Left hindlimb (tissue), 1 donor: ENCODE measurements around the gene EPHA5.

Source experiments
- DNase-seq: peaks from one replicate; pipeline ENCODE4 v3.0.0-alpha.2; 2018

The EPHA5 gene

DNA sequence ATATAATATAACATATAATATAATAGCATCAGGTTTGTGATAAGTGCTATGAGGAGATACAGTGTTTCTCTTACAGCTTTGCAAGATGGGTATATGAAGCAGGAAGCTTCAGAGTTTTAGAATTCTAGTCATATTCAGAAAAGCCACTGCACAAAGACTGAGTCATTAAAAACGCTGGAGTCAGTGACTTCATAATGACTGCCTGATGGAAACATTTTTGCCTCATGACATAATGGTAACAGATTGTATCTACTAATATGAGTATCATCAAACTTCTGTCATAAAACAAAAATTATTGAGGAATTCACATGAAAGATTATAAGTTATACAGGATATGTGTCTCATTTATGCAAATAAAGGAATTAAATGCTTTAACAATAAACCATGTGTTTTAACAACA, 46.8 kb downstream of the EPHA5 start:
- DNase-seq = no peak

DNA sequence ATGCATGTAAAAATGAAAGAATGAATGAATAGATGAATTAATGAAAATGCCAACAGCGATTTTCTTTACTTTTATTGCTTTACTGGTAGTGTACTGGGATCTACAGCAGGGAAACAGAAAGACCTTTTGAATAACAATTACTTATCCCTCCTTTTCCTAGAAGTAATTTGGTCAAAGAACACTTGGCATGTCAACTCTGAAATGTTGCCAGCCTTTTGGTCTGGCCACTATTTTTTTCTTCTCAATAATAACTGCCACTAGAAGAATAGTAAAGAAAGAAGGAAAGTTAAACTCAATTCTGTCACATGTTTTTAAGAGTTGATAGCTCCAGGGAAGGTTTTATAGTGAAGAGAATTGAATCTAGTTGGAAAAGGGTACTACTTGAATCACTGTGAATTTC, 52.9 kb downstream of the EPHA5 start:
- DNase-seq = no peak

DNA sequence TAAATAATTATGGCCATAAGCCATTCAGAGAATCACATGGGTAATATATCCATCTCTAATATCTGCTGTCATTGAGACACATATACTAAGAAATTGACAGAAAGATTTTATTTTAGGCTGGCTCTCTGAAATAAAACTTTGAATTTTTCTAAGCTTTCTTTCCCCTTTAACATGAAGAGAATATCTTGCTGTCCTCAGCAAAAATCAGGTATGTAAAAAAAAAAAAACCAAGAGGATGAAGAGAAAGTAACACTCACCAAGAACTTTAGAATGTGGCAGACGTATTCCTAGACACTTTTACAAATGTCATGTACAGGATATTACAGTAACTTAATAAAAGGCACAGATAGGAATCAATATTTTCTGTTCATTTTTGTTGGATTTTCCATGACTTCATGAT, 65.8 kb downstream of the EPHA5 start:
- DNase-seq = no peak

DNA sequence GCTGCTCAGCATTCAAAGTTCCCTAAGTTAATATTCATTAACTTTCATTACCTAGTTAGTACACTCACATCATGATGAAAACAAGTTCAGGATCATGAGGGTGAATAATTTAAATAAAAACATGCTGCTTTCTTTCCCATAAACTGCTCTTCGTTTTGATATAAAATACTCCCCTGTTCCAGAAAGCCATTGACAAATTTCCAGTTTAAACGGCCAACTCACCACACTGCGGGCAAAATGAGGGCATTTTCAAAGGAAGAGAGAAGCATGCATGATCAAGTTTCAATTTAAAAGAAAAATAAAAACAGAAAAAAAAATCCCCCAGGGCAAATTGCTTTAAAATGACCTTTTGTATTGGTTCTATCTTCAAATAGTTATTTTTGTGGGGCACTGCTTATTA, 69.6 kb downstream of the EPHA5 start:
- no peak for DNase-seq

DNA sequence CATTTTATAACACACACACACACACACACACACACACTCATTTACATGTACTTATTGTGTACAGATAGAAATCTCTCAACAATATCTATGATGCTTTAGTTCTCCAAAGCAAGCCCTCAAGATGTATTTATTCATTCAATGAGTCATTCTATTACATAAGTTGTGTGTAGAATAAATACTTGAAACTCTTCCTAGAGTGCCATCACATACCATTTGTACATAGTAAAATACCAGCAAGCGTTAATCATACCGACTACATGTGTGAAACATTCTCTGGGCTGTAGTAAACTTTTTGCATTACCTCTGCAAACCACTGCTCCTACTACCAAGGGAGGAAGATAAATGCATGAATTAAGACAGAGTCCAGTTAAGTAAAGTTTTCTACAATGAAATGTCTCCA, 70.9 kb downstream of the EPHA5 start:
- DNase-seq = no peak

DNA sequence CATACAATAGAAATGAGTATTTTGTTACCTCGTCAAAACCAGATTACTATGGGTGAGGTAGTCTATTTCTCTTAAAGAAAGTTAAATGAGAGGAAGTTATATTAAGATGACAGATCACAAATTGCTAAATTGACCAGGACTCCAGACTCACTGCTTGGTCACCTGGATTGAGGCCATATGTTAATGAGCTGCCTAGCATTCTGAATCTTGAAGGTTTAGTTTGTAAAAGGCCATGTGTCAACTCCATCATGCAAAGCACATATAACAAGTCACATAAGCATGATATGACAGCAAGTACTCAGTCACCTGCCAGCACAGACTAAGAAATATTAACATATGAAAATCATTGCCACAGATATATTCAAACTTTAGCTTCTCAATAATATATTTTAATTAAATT, 72.6 kb downstream of the EPHA5 start:
- DNase-seq = no peak

DNA sequence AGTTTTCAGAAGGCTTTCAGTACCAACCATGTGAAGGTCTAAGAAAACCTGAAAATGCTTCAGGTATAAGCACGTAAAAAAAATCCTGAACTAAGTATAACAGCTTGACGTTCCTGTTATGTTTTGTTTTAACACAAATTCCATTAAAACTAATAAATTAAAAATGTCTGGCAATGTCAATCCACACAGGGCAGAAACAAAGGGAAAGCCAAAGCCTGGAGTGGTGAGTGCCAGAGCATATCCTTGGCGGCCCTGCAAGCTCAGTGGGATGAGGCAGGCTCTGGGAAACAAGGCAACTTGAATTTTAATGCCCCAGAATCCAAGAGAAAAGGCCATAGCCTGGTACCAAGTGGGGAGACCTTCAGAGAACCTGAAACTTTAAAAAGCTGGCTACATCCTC, 78.2 kb downstream of the EPHA5 start:
- DNase-seq = no peak

DNA sequence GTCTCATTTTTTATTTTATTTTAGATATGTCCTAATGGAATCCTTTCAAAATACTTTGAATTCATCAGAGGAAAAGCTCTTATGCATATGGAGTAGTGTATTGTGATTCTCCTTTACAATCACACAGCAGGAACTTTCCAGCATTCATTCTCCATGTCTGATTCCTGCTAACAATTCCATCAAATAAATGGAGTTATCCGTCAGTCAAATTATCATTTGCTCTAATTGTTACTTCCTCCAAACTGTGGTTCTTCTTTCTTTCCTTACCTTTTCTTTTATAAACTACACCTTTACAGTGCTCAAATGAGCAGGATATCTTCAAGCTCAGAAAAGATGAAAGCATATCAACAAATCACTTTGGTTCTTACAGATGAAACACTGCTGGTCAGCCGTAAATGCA, 80.4 kb downstream of the EPHA5 start:
- no peak for DNase-seq

DNA sequence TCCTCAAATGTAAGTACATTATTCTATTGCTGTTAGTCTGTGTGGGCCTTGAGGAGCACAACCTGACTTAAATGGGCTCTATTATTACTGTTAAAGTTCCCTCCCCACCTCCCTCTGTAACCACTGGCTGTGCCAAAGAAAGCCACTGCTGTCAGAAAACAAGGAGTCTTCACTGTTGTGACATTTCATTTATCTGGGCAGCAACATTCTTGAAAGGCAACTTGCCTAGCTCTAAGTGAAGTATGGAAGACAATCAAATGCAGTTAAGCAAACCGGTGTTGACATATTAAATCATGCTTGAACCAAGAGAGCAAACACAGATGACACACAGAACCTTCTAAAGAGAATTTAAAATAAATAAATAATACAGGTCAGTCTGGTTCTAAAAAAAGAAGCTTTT, 81.0 kb downstream of the EPHA5 start:
- no peak for DNase-seq

DNA sequence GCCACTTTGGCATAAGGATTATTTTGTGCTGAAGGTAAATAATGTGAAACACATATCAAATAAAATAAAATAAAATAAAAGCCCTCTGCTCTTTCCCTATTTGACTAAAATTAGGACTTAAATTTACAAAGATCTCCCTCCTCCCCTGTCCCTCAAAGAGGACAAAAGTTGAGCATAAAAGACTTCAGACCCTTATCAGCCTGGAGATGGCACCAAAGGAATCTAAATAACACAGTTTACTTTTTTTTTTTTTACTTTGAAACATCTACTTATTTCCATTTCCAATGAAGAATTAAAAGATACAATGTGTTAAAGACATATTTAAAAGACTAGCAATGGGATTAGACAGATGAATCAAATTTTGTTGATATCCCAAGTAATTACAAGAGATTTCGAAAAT, 89.7 kb downstream of the EPHA5 start:
- DNase-seq = no peak

DNA sequence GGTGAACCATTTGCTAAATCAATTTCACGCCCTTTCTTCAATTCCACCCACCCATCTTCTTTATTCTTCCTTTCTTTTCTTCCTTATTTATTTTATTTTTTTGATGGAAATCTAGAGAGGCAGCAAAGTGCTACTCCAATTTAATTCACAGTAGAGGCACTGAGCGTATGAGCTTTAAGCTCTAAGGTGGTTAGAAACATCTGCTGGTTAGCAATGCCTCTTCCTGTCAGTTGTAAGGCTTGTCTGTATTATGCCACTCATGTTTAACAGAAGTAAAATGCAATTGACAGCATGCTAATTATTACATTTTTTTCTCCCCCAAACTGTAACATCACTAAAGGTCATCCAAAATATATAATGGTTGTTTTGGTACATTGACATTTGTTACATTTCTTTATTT, 103.8 kb downstream of the EPHA5 start:
- DNase-seq = no peak

DNA sequence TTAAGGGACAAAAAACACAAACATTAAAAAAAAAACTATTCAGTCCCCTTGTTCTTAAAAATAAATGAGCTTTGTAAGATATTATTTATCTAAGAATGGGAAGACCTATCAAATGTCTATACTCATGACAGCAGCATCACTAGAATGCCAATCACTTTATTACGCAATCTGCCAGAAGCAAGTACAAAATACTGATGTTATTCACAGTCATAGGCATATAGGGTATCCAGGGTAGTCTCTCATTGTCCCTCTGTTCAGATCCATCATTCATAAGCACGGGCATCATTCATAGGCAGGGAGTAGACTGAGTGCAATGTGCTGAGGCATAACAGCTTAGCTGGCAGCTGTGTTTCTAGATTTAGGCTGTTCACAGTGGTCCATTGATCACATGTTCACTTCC, 109.1 kb downstream of the EPHA5 start:
- DNase-seq = no peak

DNA sequence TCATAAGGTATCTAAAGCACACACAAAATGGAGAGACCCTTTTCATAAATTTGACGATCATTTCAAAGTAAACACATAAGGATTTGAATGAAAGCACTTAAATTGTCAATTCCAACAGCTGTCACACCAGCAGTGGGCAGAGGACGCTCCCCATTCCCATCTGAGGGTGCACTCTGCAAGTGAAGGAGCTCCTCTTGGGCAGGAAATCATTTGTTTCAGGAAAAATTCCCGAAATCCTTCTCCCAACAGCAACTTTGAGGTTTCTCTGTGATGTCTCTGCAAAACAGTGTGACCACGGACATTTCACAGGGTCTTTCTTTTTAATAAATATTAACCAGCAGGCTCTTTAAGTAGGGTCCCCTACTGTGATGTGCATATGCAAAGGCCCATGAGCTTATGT, 111.0 kb downstream of the EPHA5 start:
- no peak for DNase-seq

DNA sequence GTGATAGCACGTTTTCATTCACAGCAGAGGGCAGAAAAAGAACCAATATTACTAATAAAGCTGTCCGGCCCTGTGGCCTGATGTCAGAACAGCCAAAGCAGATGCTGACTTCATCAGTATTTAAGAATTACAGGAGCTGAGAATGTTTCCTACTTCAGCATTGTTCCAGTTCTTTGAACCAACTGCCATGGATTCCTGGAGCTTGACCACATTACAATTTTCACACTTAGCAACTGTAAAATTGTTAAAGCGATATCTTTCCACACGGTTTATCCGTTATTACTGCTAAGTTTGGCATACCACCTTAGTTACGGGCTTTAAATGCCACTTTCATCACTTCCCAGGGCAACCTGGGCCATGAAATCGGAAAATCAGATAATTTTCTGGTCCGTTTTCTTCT, 118.2 kb downstream of the EPHA5 start:
- no peak for DNase-seq

DNA sequence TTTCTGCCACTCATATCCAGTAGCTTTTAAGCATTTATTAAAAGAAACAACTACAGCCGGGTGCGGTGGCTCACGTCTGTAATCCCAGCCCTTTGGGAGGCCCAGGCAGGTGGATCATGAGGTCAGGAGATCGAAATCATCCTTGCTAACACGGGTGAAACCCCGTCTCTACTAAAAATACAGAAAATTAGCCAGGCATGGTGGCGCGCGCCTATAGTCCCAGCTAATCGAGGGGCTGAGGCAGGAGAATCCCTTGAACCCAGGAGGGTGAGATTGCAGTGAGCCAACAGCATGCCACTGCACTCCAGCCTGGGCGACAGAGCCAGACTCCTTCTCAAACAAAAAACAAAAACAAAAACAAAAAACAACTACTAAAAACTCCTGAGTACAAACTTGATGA, 119.8 kb downstream of the EPHA5 start:
- DNase-seq = no peak

DNA sequence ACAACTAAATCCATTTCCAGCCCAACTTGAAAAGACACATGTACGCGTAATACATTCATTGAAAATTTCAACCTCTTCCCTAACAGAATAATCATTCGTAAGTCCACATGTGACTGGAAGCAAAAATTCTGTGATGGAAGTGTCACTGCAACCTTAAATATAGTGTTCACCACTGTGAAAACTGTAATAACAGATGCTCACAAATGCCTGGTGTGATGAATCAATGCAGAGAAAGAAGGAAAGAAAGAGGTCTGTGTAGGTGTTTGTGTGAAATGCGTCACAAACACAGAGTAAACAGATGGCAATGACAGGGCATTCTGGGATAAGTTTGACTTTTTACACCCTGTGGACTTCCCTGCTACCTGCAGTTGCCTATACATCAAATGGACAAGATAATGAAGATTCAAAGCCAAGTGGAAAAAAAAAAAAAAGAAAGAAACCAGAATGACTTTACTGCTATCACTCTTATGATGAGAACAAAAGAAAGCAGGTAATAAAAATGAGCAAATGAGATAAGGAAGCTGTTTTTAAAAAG, 123.3 kb downstream of the EPHA5 start:
- DNase-seq = no peak

DNA sequence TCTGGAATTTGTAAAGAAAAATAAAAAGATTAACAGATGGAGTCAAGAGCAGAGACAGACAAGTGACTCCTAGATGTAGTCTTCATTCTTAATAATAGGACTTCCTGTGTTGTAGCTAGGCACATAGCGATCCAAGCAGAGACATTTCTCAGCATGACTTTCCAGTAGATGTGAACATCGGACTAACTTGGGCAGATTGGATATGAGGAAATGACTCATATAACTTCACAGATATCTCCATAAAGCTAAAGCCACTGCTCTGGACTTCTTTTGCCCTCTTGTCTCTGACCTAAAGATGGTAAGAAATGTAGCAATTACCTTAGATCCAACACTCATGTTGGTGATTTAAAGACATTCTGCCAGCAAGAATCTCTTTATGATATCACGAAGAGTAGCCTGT, 131.7 kb downstream of the EPHA5 start:
- no peak for DNase-seq

DNA sequence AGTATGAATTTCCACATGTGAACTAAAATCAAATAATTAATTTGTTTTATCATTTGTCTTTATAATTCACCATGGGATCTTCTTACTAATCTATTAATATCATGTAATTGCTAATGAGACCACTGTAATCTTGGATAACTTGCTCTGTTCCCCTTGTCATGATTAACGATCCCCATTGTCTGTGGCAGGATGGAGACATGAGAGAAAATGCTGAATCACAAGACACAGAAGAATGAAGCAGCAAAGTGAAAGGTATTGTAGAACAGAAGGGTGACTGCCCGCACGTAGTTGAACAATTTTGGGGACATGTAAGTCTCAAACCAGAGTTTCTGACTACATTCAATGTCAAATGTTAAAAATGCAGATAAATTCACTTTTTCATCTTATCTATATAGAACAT, 135.2 kb downstream of the EPHA5 start:
- DNase-seq = no peak

DNA sequence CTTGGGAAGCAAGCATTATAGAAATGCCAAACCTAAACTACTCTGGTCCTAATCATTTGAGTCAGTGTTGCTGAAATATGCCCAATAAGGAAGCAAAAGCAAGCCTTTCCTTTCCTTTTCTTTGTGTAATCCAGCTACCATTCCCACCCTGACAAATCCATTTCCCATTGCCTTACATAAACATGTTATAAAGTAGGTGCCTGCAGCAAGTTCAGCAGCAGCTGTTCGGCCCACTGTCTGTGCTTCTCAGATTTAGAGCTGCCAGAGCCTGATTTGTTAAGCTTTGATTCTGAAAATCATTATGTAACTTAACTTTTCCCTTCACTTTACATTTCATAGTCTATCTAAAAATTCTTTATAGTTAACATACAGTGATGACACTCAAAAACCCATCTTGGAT, 148.6 kb downstream of the EPHA5 start:
- DNase-seq = no peak

DNA sequence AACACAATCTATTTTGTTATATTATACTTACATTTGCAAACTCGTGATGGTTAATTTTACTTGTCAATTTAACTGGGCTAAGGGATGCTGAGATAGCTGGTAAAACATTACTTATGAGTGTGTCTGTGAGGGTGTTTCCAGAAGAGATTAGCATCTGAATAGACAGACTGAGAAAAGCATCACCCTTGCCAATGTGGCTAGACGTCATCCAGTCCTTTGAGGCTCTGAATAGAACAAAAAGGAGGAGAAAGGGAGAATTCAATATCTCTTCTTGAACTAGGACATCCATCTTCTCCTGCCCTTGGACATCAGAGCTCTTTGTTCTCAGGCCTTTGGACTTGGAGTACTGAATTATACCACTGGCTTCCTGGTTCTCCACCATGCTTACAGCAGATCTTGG, 154.6 kb downstream of the EPHA5 start:
- DNase-seq = no peak

DNA sequence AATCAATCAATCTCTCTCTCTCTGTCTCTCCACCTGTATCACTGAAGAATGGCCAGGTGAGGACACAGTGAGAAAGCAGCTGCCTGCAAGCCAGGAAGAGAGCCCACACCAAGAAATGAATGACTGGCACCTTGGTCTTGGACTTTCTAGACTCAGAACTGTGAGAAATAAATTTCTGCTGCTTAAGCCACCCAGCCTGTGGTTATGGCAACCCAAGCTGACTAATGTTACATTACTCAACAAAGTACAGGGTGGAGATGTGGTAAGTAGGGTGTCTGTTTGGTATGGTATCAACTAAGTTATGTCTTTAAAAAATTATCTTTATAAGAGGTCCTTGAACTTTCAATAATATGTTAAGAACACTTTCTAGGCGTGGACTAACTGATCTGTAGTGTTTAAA, 159.3 kb downstream of the EPHA5 start:
- no peak for DNase-seq

DNA sequence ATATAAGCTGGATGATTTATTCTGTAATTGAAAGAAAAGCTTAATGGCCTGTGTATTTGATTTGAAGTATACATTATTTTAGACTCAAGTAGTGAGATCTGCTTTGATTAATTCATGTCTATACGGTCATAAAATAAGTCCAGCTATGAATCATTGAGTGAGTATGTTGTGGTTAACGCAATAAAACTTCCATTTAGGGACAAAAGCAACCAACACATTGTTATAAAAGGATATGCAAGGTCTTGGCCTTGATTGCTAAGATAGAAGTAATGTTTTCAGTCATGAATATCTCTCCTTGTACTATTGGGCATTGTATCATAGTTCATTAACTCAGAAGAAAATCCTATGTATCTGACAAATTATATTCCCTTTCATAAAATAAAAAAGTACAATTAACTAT, 162.1 kb downstream of the EPHA5 start:
- no peak for DNase-seq

DNA sequence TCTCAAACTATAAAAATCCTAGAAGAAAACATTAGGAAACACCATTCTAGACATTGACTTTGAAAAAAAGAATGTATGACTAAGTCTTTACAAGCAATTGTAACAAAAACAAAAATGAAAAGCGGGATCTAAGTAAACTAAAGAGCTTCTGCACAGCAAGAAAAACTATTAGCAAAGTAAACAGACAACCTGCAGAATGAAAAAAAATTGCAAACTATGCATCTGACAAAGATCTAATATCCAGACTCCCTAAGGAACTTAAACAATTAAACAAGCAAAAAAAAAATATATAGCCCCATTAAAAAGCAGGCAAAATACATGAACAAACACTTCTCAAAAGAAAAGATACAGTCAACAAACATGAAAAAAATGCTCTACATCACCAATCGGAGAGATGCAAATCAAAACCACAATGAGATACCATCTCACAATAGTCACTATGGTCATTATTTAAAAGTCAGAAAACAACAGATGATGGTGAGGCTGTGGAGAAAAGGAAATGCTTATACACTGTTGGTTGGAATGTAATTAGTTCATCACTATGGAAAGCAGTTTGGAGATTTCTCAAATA, 168.1 kb downstream of the EPHA5 start:
- DNase-seq = no peak

DNA sequence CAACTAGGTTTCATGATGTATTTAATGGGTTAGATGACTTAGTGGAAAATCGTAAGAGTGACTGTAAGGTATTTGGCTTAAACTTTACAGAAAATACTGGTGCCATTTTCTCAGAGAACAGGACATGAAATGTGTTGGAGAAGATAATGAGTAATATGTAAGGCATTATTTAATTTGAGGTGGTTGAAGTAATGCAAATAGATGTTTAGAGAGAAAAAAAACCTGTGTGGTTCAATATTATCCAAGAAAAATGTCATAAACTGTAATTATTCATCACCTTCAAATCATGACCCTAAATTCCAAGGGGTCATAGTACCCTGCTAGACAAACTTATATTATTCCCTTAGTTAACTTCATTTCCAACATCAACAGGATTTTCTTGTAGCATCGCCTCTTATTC, 171.7 kb downstream of the EPHA5 start:
- DNase-seq = no peak

DNA sequence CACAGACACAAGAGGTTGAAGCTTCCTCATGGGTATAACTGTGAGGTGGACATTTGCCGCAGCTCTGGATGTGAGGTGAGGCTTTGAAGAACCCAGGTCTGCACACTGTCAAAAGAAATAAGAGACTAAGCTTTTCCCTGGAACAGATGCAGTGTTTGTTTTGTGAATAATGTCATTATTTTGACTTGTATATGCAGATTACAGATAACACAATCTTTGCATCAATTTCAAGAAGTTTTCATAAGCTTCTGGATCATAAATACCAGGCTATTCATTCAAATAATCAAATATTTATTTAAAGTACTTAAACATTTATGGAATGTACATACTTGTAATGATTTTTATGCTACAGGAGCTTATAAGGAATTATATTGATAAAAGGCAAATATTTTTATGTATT, 174.8 kb downstream of the EPHA5 start:
- DNase-seq = no peak

DNA sequence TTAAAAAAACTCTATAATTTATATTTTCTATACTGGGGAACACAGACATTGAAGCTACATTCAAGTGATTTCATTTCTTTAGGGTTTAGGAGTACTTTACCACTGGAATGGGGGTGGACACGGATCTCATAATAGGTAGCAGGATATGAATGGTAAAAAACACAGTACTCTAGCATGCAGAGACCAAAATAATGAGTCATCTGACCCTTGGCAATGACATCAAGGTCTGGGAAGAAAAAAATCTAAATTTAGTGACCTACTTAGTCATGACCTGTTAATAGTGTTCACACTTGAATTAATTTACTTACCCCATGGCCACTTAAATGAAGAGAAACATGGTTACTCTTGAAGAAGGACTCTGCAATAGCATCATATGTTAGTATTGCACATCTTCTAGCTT, 187.9 kb downstream of the EPHA5 start:
- DNase-seq = no peak
